Measurements from ENCODE around the gene LRPAP1. TPM values are rescaled to one million over a fixed set of nuclear protein-coding genes. Genes with fewer than 3 reads are reported as not detected.

Gene LRPAP1
- total and polyA plus RNA-seq, 5 donors: 207 to 325 (median 308) TPM

DNA sequence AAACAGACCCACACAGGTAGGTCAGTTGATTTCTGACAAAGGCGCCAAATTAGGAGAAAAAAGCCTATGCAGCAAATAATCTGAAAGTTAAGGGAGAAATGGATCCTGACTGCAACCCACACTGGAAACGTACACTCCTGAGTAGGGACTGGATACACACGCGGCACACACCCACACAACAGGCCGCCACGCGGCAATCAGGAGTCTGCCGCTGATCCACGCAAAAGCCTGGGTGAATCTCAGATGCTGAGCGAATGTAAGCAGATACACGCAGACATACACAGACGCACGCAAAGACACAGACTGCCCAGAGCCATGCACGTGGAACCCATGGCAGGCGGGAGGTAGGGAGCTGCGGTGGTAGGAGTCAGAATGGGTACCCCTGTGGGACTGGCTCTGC lies 21.7 kb downstream of the LRPAP1 start:
- intact Hi-C loops (cut with DNase I): no loop called here
- no peak overlapping the region for H3K4me3 ChIP-seq (ENCODE audit: low read length)
- no peak overlapping the region for H3K27ac ChIP-seq (ENCODE audit: low read length)
- H3K4me1 ChIP-seq (ENCODE audit: control insufficient read depth, insufficient read depth, low read length): no peaks in the 10 kb centered on the region
- no peak for ATAC-seq
- no peaks in the 10 kb centered on the region for H3K9me3 ChIP-seq (ENCODE audit: control insufficient read depth, low read length)
- 94% methylated on average over 16 of the region's 16 CpGs for WGBS
- H3K27me3 ChIP-seq (ENCODE audit: control insufficient read depth, insufficient read depth): no peaks in the 10 kb centered on the region
- peak; percentile 4 to 30 (median 23) for DNase-seq

DNA sequence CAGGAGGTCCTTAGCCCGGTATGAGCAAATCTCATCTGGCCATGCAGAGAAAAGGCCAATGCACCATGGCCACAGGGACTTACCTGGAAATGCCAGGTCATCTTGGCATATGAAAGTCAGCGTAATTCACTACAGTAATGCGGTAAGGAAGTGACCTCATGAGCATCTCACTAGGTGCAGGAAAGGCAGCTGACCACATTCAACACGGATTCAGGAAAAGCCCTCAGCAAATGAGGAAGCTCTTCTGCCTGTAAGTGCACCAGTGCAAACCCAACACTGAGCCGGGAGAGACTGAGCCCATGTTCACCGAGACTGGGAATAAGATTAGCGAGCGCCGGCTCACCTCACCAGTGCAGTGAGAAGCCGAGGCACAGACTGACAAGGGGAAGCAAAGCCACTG lies 23.7 kb downstream of the LRPAP1 start:
- Histone ChIP-seq H3K9me3 (ENCODE audit: control insufficient read depth, low read length) (no peaks in the 10 kb centered on the region), H3K27ac (ENCODE audit: low read length) (no peak overlapping the region), H3K4me3 (ENCODE audit: low read length) (no peak overlapping the region), H3K4me1 (ENCODE audit: control insufficient read depth, insufficient read depth, low read length) (no peaks in the 10 kb centered on the region), H3K27me3 (ENCODE audit: control insufficient read depth, insufficient read depth) (no peaks in the 10 kb centered on the region)
- WGBS: 81% methylated on average over 10 of the region's 10 CpGs
- intact Hi-C loops (cut with DNase I): no loop called here
- DNase-seq: peak in 2 of 3 donors; percentile 16 to 17
- ATAC-seq: no peak

- no peaks in the 10 kb centered on the region for H3K9me3 ChIP-seq (ENCODE audit: control insufficient read depth, low read length)
- peak in 2 of 3 donors; percentile 42 to 43 for DNase-seq
- WGBS: 91% methylated on average over 16 of the region's 16 CpGs
These were observed 27.0 kb downstream of the LRPAP1 start for GRCh38 chr4:3505231-3505630.

DNA sequence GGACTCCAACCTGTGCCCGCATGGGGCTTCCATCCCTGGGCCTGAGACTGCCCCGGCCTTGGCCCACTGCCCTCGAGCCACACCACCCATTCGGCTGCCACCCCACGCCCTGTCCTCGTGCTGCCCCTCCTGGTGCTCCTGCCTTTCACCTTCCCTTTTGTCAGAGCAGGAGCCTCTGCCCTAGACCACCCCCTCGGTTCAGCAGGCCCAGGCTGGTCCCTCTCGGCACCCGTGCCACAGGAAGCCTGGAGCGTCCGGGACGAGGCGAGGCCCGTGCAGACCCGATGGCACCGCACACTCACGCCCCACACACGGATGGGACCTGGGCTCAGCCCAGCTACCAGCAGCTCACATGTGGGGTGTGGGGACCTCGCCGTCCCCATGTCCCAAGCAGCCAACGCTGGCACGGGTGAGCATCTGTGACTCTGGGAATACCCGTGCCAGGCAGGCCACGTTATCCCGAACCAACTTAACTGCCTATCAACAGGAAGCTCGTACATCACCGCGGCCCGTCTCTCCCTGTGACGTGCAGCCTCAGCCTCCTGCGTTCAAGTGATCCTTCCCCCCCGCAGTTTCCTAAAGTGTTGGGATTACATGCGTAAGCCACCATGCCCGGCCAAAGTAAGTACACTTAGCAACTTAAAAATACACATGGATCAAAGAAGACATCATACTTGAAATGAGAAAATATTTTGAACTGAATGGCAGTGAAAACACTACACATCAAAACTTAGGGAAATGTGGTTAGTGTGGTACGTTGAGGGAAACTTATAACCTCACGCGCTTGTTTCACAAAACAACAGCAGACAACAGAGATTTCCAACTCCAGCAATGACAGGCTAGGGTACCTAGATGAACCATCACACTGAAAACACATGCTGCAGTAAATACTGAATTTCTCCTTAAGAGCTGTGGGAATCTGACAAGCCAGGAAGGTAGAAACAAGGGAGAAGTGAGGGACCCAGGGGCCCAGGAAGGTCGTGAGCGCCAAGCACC lies 29.0 kb downstream of the LRPAP1 start:
- Histone ChIP-seq H3K4me3 (ENCODE audit: low read length) (no peak overlapping the region), H3K9me3 (ENCODE audit: control insufficient read depth, low read length) (no peaks in the 10 kb centered on the region), H3K27me3 (ENCODE audit: control insufficient read depth, insufficient read depth) (no peaks in the 10 kb centered on the region), H3K4me1 (ENCODE audit: control insufficient read depth, insufficient read depth, low read length) (no peaks in the 10 kb centered on the region), H3K27ac (ENCODE audit: low read length) (no peak overlapping the region)
- WGBS: 85% methylated on average over 39 of the region's 39 CpGs
- DNase-seq (peak in 2 of 3 donors; percentile 52 to 54), ATAC-seq (peak in 1 of 2 donors; percentile 12)
- intact Hi-C loops (cut with DNase I): no loop called here

More at GRCh38 chr4:3505231-3505630, 27.0 kb downstream of the LRPAP1 start:
- H3K4me3 ChIP-seq (ENCODE audit: low read length): no peak overlapping the region
- no peak overlapping the region for H3K27ac ChIP-seq (ENCODE audit: low read length)
- no peaks in the 10 kb centered on the region for H3K27me3 ChIP-seq (ENCODE audit: control insufficient read depth, insufficient read depth)
- intact Hi-C loops (cut with DNase I): no loop called here
- no peaks in the 10 kb centered on the region for H3K4me1 ChIP-seq (ENCODE audit: control insufficient read depth, insufficient read depth, low read length)
- no peak for ATAC-seq

GRCh38 chr4:3501825-3502425 lies 30.3 kb downstream of the LRPAP1 start:
- Histone ChIP-seq H3K4me3 (ENCODE audit: low read length) (no peak overlapping the region), H3K4me1 (ENCODE audit: control insufficient read depth, insufficient read depth, low read length) (no peaks in the 10 kb centered on the region), H3K9me3 (ENCODE audit: control insufficient read depth, low read length) (no peaks in the 10 kb centered on the region), H3K27ac (ENCODE audit: low read length) (no peak overlapping the region), H3K27me3 (ENCODE audit: control insufficient read depth, insufficient read depth) (no peaks in the 10 kb centered on the region)
- 83% methylated on average over 19 of the region's 19 CpGs for WGBS
- ATAC-seq (peak in 1 of 2 donors; percentile 1), DNase-seq (peak in 2 of 3 donors; percentile 43 to 49)
- intact Hi-C loops (cut with DNase I): no loop called here

DNA sequence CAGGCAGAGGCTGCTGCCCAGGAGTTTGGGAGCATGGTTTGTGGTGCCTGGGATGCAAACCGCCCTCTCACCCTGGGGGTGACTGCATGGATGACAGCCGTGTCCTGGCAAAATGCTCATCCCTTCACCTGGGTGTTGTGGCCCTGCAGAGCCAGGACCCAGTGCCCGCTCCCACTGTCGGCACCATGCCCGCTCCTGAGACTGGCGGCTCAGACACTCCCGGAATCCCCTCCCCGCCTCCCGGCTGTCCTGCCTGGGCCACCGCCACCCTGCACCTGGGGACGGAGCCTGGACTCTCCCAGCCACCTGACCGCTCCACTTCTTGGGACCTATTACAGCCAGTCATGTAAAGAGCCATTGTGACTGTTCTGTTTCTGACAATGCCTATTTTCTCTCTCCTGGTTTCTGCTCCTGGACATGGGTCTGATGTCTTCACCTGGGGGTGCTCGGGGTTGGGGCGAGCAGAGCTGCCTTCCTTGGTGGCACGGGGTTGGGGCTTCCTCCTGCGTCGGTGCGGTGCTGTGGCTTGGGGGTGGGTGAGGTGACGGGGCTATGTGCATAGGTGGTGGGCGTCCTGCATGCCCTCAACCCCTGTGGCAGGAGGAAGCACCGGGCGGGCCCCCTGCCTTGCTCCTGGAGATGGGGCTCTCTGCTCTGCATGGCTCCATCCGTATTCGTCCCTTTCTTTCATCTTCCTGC lies 30.9 kb downstream of the LRPAP1 start:
- Histone ChIP-seq H3K27ac (ENCODE audit: low read length) (no peak overlapping the region), H3K4me1 (ENCODE audit: control insufficient read depth, insufficient read depth, low read length) (no peaks in the 10 kb centered on the region), H3K27me3 (ENCODE audit: control insufficient read depth, insufficient read depth) (no peaks in the 10 kb centered on the region), H3K4me3 (ENCODE audit: low read length) (no peak overlapping the region), H3K9me3 (ENCODE audit: control insufficient read depth, low read length) (no peaks in the 10 kb centered on the region)
- peak in 2 of 3 donors; percentile 40 to 56 for DNase-seq
- WGBS: 86% methylated on average over 24 of the region's 24 CpGs
- intact Hi-C loops (cut with DNase I): no loop called here
- no peak for ATAC-seq

GRCh38 chr4:3500634-3501101 lies 31.6 kb downstream of the LRPAP1 start:
- no peak overlapping the region for H3K4me3 ChIP-seq (ENCODE audit: low read length)
- intact Hi-C loops (cut with DNase I): no loop called here
- DNase-seq (peak in 2 of 3 donors; percentile 60 to 66), ATAC-seq (no peak)
- no peak overlapping the region for H3K27ac ChIP-seq (ENCODE audit: low read length)
- no peaks in the 10 kb centered on the region for H3K27me3 ChIP-seq (ENCODE audit: control insufficient read depth, insufficient read depth)
- H3K9me3 ChIP-seq (ENCODE audit: control insufficient read depth, low read length): no peaks in the 10 kb centered on the region
- WGBS: 82% methylated on average over 29 of the region's 29 CpGs
- H3K4me1 ChIP-seq (ENCODE audit: control insufficient read depth, insufficient read depth, low read length): no peaks in the 10 kb centered on the region

DNA sequence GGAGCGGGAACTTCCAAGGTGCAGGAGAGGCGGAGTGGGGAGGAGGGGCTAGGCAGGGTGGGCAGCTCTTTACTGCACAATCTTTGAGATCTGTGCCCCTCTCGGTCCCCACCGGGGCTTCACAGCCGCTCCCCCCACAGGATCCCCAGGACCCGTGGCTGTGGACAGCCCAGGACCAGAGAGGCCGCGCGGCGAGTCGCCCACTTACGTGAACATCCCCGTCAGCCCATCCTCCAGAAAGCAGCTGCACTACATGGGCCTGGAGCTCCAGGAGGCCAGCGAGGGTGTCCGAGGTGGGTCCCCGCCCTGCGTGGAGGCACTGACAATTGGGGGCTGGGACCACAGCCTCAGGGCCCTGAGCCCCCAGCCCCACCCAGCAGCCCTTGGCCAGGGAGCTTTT lies 32.1 kb downstream of the LRPAP1 start:
- Histone ChIP-seq H3K9me3 (ENCODE audit: control insufficient read depth, low read length) (no peaks in the 10 kb centered on the region), H3K4me1 (ENCODE audit: control insufficient read depth, insufficient read depth, low read length) (no peaks in the 10 kb centered on the region), H3K4me3 (ENCODE audit: low read length) (no peak overlapping the region), H3K27ac (ENCODE audit: low read length) (no peak overlapping the region), H3K27me3 (ENCODE audit: control insufficient read depth, insufficient read depth) (no peaks in the 10 kb centered on the region)
- no peak for ATAC-seq
- WGBS: 97% methylated on average over 17 of the region's 17 CpGs
- peak in 2 of 3 donors; percentile 42 to 58 for DNase-seq
- intact Hi-C loops (cut with DNase I): no loop called here

DNA sequence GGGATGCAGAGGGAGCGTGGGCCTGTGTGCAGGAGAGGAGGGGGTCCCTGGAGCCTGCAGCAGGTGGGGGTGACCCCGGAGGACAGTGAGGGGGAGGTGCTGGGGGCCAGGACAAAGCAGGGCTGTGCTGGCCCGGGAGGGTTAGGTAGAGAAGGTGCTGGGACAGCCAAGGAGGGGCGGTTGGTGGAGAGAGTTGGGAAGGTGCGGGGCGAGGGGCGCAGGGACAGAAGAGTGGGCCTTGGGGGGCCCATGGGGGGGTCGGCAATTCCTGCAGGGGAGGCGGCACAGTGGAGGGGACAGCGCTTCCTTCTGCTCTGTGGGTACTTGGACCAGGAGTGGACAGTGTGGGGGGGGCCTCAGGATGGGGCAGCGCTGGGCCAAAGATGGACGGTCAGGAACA lies 32.5 kb downstream of the LRPAP1 start:
- WGBS: 92% methylated on average over 12 of the region's 12 CpGs
- no peaks in the 10 kb centered on the region for H3K4me1 ChIP-seq (ENCODE audit: control insufficient read depth, insufficient read depth, low read length)
- ATAC-seq (no peak), DNase-seq (peak in 2 of 3 donors; percentile 37 to 56)
- H3K27me3 ChIP-seq (ENCODE audit: control insufficient read depth, insufficient read depth): no peaks in the 10 kb centered on the region
- no peak overlapping the region for H3K4me3 ChIP-seq (ENCODE audit: low read length)
- H3K27ac ChIP-seq (ENCODE audit: low read length): no peak overlapping the region
- intact Hi-C loops (cut with DNase I): no loop called here
- no peaks in the 10 kb centered on the region for H3K9me3 ChIP-seq (ENCODE audit: control insufficient read depth, low read length)

- Histone ChIP-seq H3K9me3 (ENCODE audit: control insufficient read depth, low read length) (no peaks in the 10 kb centered on the region), H3K27me3 (ENCODE audit: control insufficient read depth, insufficient read depth) (no peaks in the 10 kb centered on the region), H3K4me3 (ENCODE audit: low read length) (no peak overlapping the region), H3K4me1 (ENCODE audit: control insufficient read depth, insufficient read depth, low read length) (no peaks in the 10 kb centered on the region), H3K27ac (ENCODE audit: low read length) (no peak overlapping the region)
- WGBS: 79% methylated on average over 20 of the region's 20 CpGs
- intact Hi-C loops (cut with DNase I): no loop called here
- ATAC-seq (no peak), DNase-seq (peak in 1 of 3 donors; percentile 60)
These were observed 33.2 kb downstream of the LRPAP1 start for GRCh38 chr4:3498901-3499510.
